GM18526 (cell line): ENCODE results near the gene MPND.

Experiments
- POLR2A ChIP-seq: IDR thresholded peaks from 3 replicates; pipeline ENCODE4 v1.6.1; 2011; ENCODE audit not compliant: insufficient read length; ENCODE audit errors: extremely low read depth

The MPND gene

GRCh38 chr19:4391701-4392483, 48.5 kb downstream of the MPND start:
- no peak for TF ChIP-seq POLR2A

GRCh38 chr19:4393947-4394590, 50.7 kb downstream of the MPND start:
- TF ChIP-seq POLR2A = no peak

GRCh38 chr19:4396949-4397783, 53.8 kb downstream of the MPND start:
- TF ChIP-seq POLR2A = no peak

- TF ChIP-seq POLR2A = no peak
Measured at GRCh38 chr19:4399812-4400134, 56.4 kb downstream of the MPND start.

GRCh38 chr19:4400135-4400936, 57.0 kb downstream of the MPND start, which contains the start of gene SH3GL1:
Gene SH3GL1, minus strand, starts transcription at chr19:4400547. Its CDS starts 179 bp downstream, at chr19:4400368.
- TF ChIP-seq POLR2A = peak; percentile 73

- TF ChIP-seq POLR2A = no peak
Measured at GRCh38 chr19:4401769-4402170, 58.4 kb downstream of the MPND start.

GRCh38 chr19:4402171-4403004, 59.0 kb downstream of the MPND start, which contains the start of gene CHAF1A:
Gene CHAF1A, plus strand, starts transcription at chr19:4402640. Its CDS starts 123 bp downstream, at chr19:4402763.
- TF ChIP-seq POLR2A = peak; percentile 60

- no peak for TF ChIP-seq POLR2A
Measured at GRCh38 chr19:4403005-4403761, 59.8 kb downstream of the MPND start.

- TF ChIP-seq POLR2A = no peak
Measured at GRCh38 chr19:4405977-4406376, 62.6 kb downstream of the MPND start.

- no peak for TF ChIP-seq POLR2A
Measured at GRCh38 chr19:4406626-4407025, 63.3 kb downstream of the MPND start.

- no peak for TF ChIP-seq POLR2A
Measured at GRCh38 chr19:4409123-4409933, 66.0 kb downstream of the MPND start.
